HepG2 (cell line): ENCODE results near the gene RFTN1. TPM values are rescaled to one million over a fixed set of nuclear protein-coding genes. Genes with fewer than 3 reads are reported as not detected.

Source experiments
- ATAC-seq: fragments of 200-7000 bp; cut with Tn5 transposase; 3 replicates; pipeline ENCODE4 v1.9.1; 2020; ENCODE audit warnings: mild to moderate bottlenecking, moderate library complexity
- BruUV-seq: library from RNA; stranded (reverse); fragments of 400-500 nt; replicated peaks from 2 replicates; lab custom pipeline; 2021; lab: Mats Ljungman, UMichigan
- CTCF ChIA-PET: fragments of 300-600 bp; formaldehyde crosslinking; extraction: SDS; loops from one replicate; lab custom pipeline; 2021; ENCODE audit warnings: low total read pairs, inconsistent platforms, low intra/inter-chr PET ratio; lab: Yijun Ruan, JAX
- POLR2A ChIA-PET: fragments of 350-600 bp; sonication (Branson Sonifier 250); formaldehyde crosslinking; loops from one replicate; lab custom pipeline; 2020; ENCODE audit warnings: antibody characterized with exemption, inconsistent platforms; lab: Yijun Ruan, JAX
- DNase-seq: peaks from one replicate; pipeline ENCODE4 v3.0.0-alpha.2; 2015; ENCODE audit warnings: low spot score
- FAIRE-seq: peaks from 3 replicates; lab custom pipeline; 2011; peaks lifted over from hg19 to GRCh38; lab: Jason Lieb, UNC
- H2AFZ ChIP-seq: one replicate; pipeline ENCODE4 v1.6.1; 2011; ENCODE audit warnings: low read length, inconsistent platforms
- H3K27ac ChIP-seq: fragments of 300-600 bp; 3 replicates; pipeline ENCODE4 v1.8.0; 2011; ENCODE audit warnings: mixed run types, mild to moderate bottlenecking, mixed read lengths, low read length, inconsistent platforms; ENCODE audit not compliant: insufficient read depth; ENCODE audit errors: extremely low read length
- H3K27me3 ChIP-seq, 2 experiments: fragments of 200-600 bp in 1 of 2; 2 replicates in 1 of 2; 3 replicates in 1 of 2; pipeline versions ENCODE4 v1.6.0 to v1.8.0; 2011; ENCODE audit warnings: low read length in 2 of 2, mild to moderate bottlenecking in 2 of 2, moderate library complexity in 2 of 2, inconsistent platforms in 1 of 2; ENCODE audit not compliant: insufficient read depth in 2 of 2, control insufficient read depth in 1 of 2
- H3K36me3 ChIP-seq, 2 experiments: fragments of 200-600 bp in 1 of 2; replicated peaks in 1 of 2; 2 replicates in 1 of 2; 3 replicates in 1 of 2; pipeline versions ENCODE4 v1.5.1 to v1.8.0; 2011; ENCODE audit warnings: low read length in 2 of 2, inconsistent platforms in 1 of 2; ENCODE audit not compliant: insufficient read depth in 2 of 2, control insufficient read depth in 1 of 2
- H3K4me1 ChIP-seq: 2 replicates; pipeline ENCODE4 v1.5.1; 2012; ENCODE audit warnings: low read length, inconsistent platforms; ENCODE audit not compliant: insufficient read depth
- H3K4me2 ChIP-seq: 2 replicates; pipeline ENCODE4 v1.6.0; 2011; ENCODE audit warnings: low read depth, low read length, inconsistent platforms
- H3K4me3 ChIP-seq, 3 experiments: fragments of 200-600 bp in 1 of 3; sonication (generic), shearing (Covaris generic) in 1 of 3; replicated peaks in 1 of 3; 2 replicates each; pipeline ENCODE4 v1.5.1; 2011 to 2016; ENCODE audit warnings: low read length in 3 of 3, inconsistent platforms in 2 of 3, low read depth in 2 of 3, mild to moderate bottlenecking in 2 of 3, control low read depth in 1 of 3, mixed read lengths in 1 of 3; ENCODE audit not compliant: insufficient read depth in 1 of 3
- H3K79me2 ChIP-seq: one replicate; pipeline ENCODE4 v1.6.1; 2011; ENCODE audit warnings: low read length, inconsistent platforms; ENCODE audit not compliant: insufficient read depth
- H3K9ac ChIP-seq: 2 replicates; pipeline ENCODE4 v1.6.0; 2011; ENCODE audit warnings: mild to moderate bottlenecking, low read depth, low read length, inconsistent platforms; ENCODE audit not compliant: insufficient read depth
- H3K9me3 ChIP-seq: 2 replicates; pipeline ENCODE4 v1.5.1; 2012; ENCODE audit warnings: mild to moderate bottlenecking, low read length
- H4K20me1 ChIP-seq: 2 replicates; pipeline ENCODE4 v1.6.0; 2011; ENCODE audit warnings: inconsistent platforms, mild to moderate bottlenecking, low read length, moderate library complexity; ENCODE audit not compliant: insufficient read depth
- ATF2 ChIP-seq: sonication (generic); formaldehyde crosslinking; IDR thresholded peaks from 2 replicates; pipeline ENCODE4 v1.4.0; 2020; ENCODE audit warnings: missing genetic modification reagents
- ESRRA ChIP-seq: sonication (generic); formaldehyde crosslinking; IDR thresholded peaks from 2 replicates; pipeline ENCODE4 v1.5.1; 2020; ENCODE audit warnings: mild to moderate bottlenecking, low read depth, missing genetic modification reagents
- PHF20 ChIP-seq: sonication (generic); formaldehyde crosslinking; IDR thresholded peaks from 2 replicates; pipeline ENCODE4 v1.5.0; 2020; ENCODE audit warnings: mild to moderate bottlenecking, missing genetic modification reagents
- RBM39 ChIP-seq: fragments of 200-400 bp; formaldehyde crosslinking; IDR thresholded peaks from one replicate; pipeline ENCODE4 v1.6.1; 2018; ENCODE audit warnings: antibody characterized with exemption, mild to moderate bottlenecking, low read depth, low read length; ENCODE audit not compliant: poor library complexity, severe bottlenecking
- SSRP1 ChIP-seq: IDR thresholded peaks from 2 replicates; pipeline ENCODE4 v1.6.1; 2016; ENCODE audit warnings: control low read depth
- ZNF546 ChIP-seq: sonication (generic); formaldehyde crosslinking; conservative IDR thresholded peaks from 2 replicates; pipeline ENCODE4 v1.8.1; 2023; ENCODE audit warnings: mild to moderate bottlenecking, missing genetic modification reagents
- ZNF781 ChIP-seq: sonication (generic); formaldehyde crosslinking; IDR thresholded peaks from 2 replicates; pipeline ENCODE4 v1.5.1; 2020; ENCODE audit warnings: borderline replicate concordance, mild to moderate bottlenecking, missing genetic modification reagents; ENCODE audit errors: not compliant biosample characterization
- ZUFSP ChIP-seq: sonication (generic); formaldehyde crosslinking; IDR thresholded peaks from 2 replicates; pipeline ENCODE4 v1.9.0; 2021; ENCODE audit warnings: missing genetic modification reagents, mild to moderate bottlenecking, borderline replicate concordance
- WGBS: methylation state at CpG from one replicate; pipeline ENCODE4 v1.1.6; 2017; ENCODE audit warnings: low lambda C conversion rate; 5-methylcytosine and 5-hydroxymethylcytosine counted together
- in situ Hi-C: cut with HindIII; loops from 2 replicates; pipeline ENCODE4 v1.10.0; 2017; ENCODE audit warnings: low pct_unique_long_range_greater_than_20kb; ENCODE audit not compliant: extremely low pct_ligation_motif_present
- intact Hi-C: fragments of 100-400 bp; cut with micrococcal nuclease; formaldehyde crosslinking; loops from one replicate; pipeline ENCODE4 v1.10.0; 2022; ENCODE audit not compliant: unreplicated experiment
- polyA plus RNA-seq, 8 experiments: library from polyadenylated mRNA; depleted of rRNA in 3 of 8; stranded (reverse) in 7 of 8; unstranded in 1 of 8; fragments of >200 nt; fragmentation: Illumina TruSeq in 4 of 8; extraction: Trizol in 4 of 8; gene quantifications; 2 replicates each; pipeline versions ENCODE4 v1.2.1 to v1.2.3, GENCODE V29; 2011 to 2016; ENCODE audit warnings: low read depth in 4 of 8, missing spikeins in 1 of 8, mixed read lengths in 1 of 8; ENCODE audit not compliant: insufficient read depth in 1 of 8
- total RNA-seq, 5 experiments: library from RNA; depleted of rRNA; stranded (reverse); fragments of >200 nt; fragmentation: Illumina TruSeq; extraction: Trizol; gene quantifications; 2 replicates each; pipeline ENCODE4 v1.2.3, GENCODE V29; 2016; ENCODE audit warnings: low read depth in 1 of 5

The RFTN1 gene
- total and polyA plus RNA-seq, 2 of the 13 experiments (the other 11 are each of a cell fraction or from before 2014, with no cell fraction given): not detected

GRCh38 chr3:16463119-16463518, 50.4 kb downstream of the RFTN1 start:
- no peak overlapping the region for H3K9ac ChIP-seq
- no peak for DNase-seq
- no TSS peak for BruUV-seq
- no peaks in the 10 kb centered on the region for H4K20me1 ChIP-seq
- no peaks in the 10 kb centered on the region for H3K36me3 ChIP-seq
- peaks cover 1 to 11% of the 10 kb centered on the region in 2 experiments; a peak in 2 of 5 replicates for H3K27me3 ChIP-seq
- ChIA-PET CTCF (no interaction called here), POLR2A (no interaction called here)
- H3K27ac ChIP-seq: no peak overlapping the region
- no peak overlapping the region for H3K4me2 ChIP-seq
- 0% methylated on average over 1 of the region's 1 CpG for WGBS
- no peak for FAIRE-seq
- in situ Hi-C loops (no loop called here), intact Hi-C loops (no loop called here)
- ATAC-seq: no peak
- no peaks in the 10 kb centered on the region for H3K79me2 ChIP-seq
- TF ChIP-seq ATF2 (CRISPR knock-in tag) (no peak), ESRRA (CRISPR knock-in tag) (no peak), ZNF546 (CRISPR knock-in tag) (no peak)
- no peaks in the 10 kb centered on the region for H3K9me3 ChIP-seq
- H3K4me3 ChIP-seq: no peak overlapping the region
- no peak overlapping the region for H2AFZ ChIP-seq
- H3K4me1 ChIP-seq: no peaks in the 10 kb centered on the region

GRCh38 chr3:16462679-16463078, 50.8 kb downstream of the RFTN1 start:
- ChIA-PET CTCF (no interaction called here), POLR2A (no interaction called here)
- Histone ChIP-seq H3K4me1 (no peaks in the 10 kb centered on the region), H3K36me3 (no peaks in the 10 kb centered on the region), H3K79me2 (no peaks in the 10 kb centered on the region), H4K20me1 (no peaks in the 10 kb centered on the region), H3K27ac (no peak overlapping the region), H3K9ac (no peak overlapping the region), H3K9me3 (no peaks in the 10 kb centered on the region), H3K27me3 (peaks cover 1 to 11% of the 10 kb centered on the region in 2 experiments; a peak in 2 of 5 replicates), H3K4me3 (no peak overlapping the region), H2AFZ (no peak overlapping the region), H3K4me2 (no peak overlapping the region)
- ATAC-seq (no peak), DNase-seq (no peak), FAIRE-seq (no peak)
- TF ChIP-seq ZNF781 (CRISPR knock-in tag) (no peak), SSRP1 (no peak), RBM39 (no peak), PHF20 (CRISPR knock-in tag) (no peak), ZUFSP (CRISPR knock-in tag) (no peak)
- WGBS: 7% methylated on average over 5 of the region's 5 CpGs
- no TSS peak for BruUV-seq
- intact Hi-C loops (no loop called here), in situ Hi-C loops (no loop called here)
